Erythroblast (primary cell): ENCODE measurements around the gene PTTG1.

ENCODE experiments used
- DNase-seq, 2 experiments: peaks; one replicate each; lab custom pipeline; 2025; lab: John Stamatoyannopoulos, UW
- GATA1 ChIP-seq: IDR thresholded peaks from 2 replicates; pipeline ENCODE4 v1.6.1; 2011; ENCODE audit warnings: low read depth, mild to moderate bottlenecking, control low read depth, low read length, moderate library complexity
- POLR2A ChIP-seq: IDR thresholded peaks from 2 replicates; pipeline ENCODE4 v1.6.1; 2011; ENCODE audit warnings: mild to moderate bottlenecking, low read length

PTTG1 gene

GRCh38 chr5:160421625-160422258 is at the start of gene PTTG1:
TSS of gene PTTG1 (plus strand) at chr5:160421855. CDS start at chr5:160422313, 458 bp downstream.
- TF ChIP-seq GATA1, result no peak
- TF ChIP-seq POLR2A, result peak; percentile 88
- peak; percentile 98 for DNase-seq

- no peak for DNase-seq
- TF ChIP-seq POLR2A, result no peak
- no peak for TF ChIP-seq GATA1
Observed at GRCh38 chr5:160375166-160375565, 46.5 kb upstream of the PTTG1 start.

GRCh38 chr5:160375701-160376100 is 46.0 kb upstream of the PTTG1 start:
- DNase-seq, result no peak
- TF ChIP-seq GATA1, result no peak
- no peak for TF ChIP-seq POLR2A

- DNase-seq, result no peak
- TF ChIP-seq POLR2A (no peak), GATA1 (no peak)
Observed at GRCh38 chr5:160376416-160376815, 45.2 kb upstream of the PTTG1 start.

- DNase-seq, result no peak
- TF ChIP-seq GATA1 (no peak), POLR2A (no peak)
Observed at GRCh38 chr5:160377651-160378050, 44.0 kb upstream of the PTTG1 start.

GRCh38 chr5:160378330-160378729 is 43.3 kb upstream of the PTTG1 start:
- no peak for TF ChIP-seq GATA1
- no peak for TF ChIP-seq POLR2A
- peak; percentile 71 to 84 for DNase-seq

GRCh38 chr5:160379511-160379910 is 42.1 kb upstream of the PTTG1 start:
- no peak for DNase-seq
- no peak for TF ChIP-seq GATA1
- TF ChIP-seq POLR2A, result no peak

- no peak for DNase-seq
- no peak for TF ChIP-seq GATA1
- TF ChIP-seq POLR2A, result no peak
Observed at GRCh38 chr5:160380041-160380440, 41.6 kb upstream of the PTTG1 start.

- TF ChIP-seq GATA1 (no peak), POLR2A (no peak)
- DNase-seq, result no peak
Observed at GRCh38 chr5:160382346-160382745, 39.3 kb upstream of the PTTG1 start.

GRCh38 chr5:160384681-160385080 is 37.0 kb upstream of the PTTG1 start:
- peak in 1 of 2 experiments; percentile 49 for DNase-seq
- no peak for TF ChIP-seq POLR2A
- no peak for TF ChIP-seq GATA1

GRCh38 chr5:160385496-160385895 is 36.2 kb upstream of the PTTG1 start:
- TF ChIP-seq POLR2A, result no peak
- no peak for TF ChIP-seq GATA1
- DNase-seq, result no peak

- DNase-seq, result no peak
- TF ChIP-seq GATA1, result no peak
- TF ChIP-seq POLR2A, result no peak
Observed at GRCh38 chr5:160387445-160387844, 34.2 kb upstream of the PTTG1 start.

GRCh38 chr5:160390787-160391696 is 30.6 kb upstream of the PTTG1 start:
- peak; percentile 46 to 62 for DNase-seq
- TF ChIP-seq GATA1, result no peak

- DNase-seq, result no peak
- TF ChIP-seq POLR2A (no peak), GATA1 (no peak)
Observed at GRCh38 chr5:160395111-160395510, 26.5 kb upstream of the PTTG1 start.

- no peak for DNase-seq
- TF ChIP-seq GATA1, result no peak
- TF ChIP-seq POLR2A, result no peak
Observed at GRCh38 chr5:160397492-160397891, 24.2 kb upstream of the PTTG1 start.
